Embryonic facial prominence (tissue), 1 donor: ENCODE results near the gene DPYSL3.
"Not testable (repeated sequence)": the region's sequence is repeated elsewhere in the genome, so short reads cannot be mapped to it uniquely, and the experiment has no call there.

Experiments
- DNase-seq: peaks from one replicate; pipeline ENCODE4 v3.0.0-alpha.2; 2016; ENCODE audit errors: extremely low spot score

DPYSL3 gene

DNA sequence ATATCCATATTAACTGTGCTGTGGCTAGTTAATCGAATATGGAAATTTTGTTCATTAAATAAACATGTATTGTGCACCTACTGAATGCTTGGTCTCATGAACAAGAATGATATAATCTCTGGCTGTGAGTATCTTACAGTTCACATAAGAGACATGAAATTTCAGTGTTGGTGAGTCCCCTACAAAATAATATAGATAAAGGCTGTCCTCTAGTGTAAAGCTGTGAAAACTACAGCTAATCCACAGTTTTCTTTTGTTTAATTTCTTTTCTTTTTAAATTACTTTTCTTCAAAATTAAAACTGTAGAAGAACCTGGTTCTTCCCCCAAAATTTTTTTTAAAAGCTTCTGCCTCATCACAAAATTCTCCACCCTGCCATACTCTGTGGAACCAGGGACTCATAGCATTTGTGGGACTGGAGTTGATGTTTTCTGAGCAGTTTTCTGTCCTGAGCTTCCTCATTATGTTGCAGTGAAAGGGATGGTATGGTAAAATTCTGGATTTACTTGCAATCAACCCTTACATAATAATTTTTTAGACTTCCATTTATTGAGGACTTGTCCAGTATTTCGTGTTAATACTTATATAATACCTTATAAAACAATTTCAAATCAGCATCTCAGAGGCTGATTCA lies 140.0 kb downstream of the DPYSL3 start:
- DNase-seq = no peak

GRCh38 chr5:147367381-147367780 lies 142.5 kb downstream of the DPYSL3 start:
- not testable (repeated sequence) for DNase-seq

GRCh38 chr5:147361441-147362175 lies 148.3 kb downstream of the DPYSL3 start:
- DNase-seq = no peak

GRCh38 chr5:147360816-147361215 lies 149.1 kb downstream of the DPYSL3 start:
- DNase-seq = no peak

DNA sequence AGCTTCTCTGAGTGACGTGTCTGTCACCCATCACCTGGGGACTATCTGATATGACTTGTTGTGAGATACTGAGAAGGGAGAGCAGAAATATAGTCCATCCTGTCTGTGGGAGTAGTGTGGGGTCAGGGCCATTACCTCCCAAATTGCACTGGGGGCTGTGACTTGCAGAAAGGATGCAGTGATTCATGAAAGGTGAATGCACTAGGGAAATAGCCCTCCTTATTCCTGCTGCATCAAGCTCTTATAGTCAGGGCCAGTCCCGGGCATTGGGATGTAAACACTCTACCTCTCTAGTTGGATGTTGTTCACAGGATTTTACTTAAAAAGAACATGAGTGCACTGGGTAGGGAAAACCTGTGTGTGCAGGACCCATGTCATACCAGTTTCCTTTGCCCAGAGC lies 150.3 kb downstream of the DPYSL3 start:
- DNase-seq = no peak

DNA sequence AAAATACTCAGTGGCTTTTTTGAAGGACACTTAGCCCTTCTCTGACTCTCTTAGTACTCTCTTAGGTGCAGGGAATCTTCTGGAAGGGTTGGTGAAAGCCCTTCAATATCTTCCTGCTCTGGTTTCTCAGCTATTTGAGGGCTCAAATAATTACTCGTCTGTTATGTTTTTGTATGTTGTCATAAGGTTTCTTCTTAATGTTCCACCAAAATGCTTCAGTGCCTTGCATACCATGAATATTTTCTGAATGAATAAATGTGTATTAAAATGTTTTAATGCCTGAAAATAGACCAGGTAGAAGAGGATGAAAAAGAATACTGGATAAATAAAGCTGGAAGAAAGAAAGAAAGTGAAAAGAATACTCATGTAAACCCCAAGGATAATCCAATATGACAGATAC lies 150.8 kb downstream of the DPYSL3 start:
- no peak for DNase-seq

DNA sequence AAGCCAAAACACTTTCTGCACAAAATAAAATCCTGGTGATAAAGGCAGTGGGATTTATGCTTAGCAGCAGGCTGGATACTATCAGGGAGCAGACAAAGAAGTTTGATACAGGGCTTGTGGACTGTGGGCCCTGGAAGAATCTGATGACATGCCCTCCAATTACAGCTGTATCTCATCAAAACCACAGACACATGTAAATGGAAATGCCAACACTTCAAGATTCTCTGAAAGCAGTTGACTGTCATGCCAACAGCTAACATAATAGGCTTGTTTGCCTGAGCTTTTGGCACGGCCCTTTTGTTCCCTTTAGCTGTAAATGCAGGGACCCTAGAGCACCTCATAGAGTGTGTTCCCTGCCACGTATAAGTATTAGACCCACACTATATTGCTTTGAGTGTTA lies 160.6 kb downstream of the DPYSL3 start:
- no peak for DNase-seq

GRCh38 chr5:147348451-147348850 lies 161.4 kb downstream of the DPYSL3 start:
- no peak for DNase-seq

GRCh38 chr5:147348046-147348445 lies 161.8 kb downstream of the DPYSL3 start:
- no peak for DNase-seq

DNA sequence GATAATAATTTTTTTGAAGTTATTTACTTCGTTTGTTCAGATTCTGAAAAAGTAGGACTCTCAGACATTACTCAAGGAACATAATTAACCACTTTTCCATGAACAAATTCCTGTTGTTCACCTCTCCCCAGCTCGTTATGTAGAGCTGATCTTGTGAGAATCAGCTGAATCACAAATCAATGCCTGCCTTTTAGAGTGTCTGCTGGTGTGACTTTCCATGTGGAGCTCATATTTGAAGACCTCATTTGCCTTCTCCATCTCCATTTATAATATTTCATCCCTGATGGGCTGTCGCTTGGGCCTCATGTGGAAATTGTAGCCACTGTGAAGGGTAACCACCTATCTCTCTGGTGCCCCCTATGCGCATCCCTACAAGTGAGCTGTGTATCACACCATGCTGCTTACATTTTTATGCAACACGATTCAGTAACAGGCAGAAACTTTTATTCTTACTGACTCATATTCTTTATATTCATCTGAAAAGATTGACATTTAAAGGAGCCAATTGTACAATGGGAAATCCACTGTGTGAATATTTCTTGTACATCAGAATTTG lies 163.8 kb downstream of the DPYSL3 start:
- no peak for DNase-seq

DNA sequence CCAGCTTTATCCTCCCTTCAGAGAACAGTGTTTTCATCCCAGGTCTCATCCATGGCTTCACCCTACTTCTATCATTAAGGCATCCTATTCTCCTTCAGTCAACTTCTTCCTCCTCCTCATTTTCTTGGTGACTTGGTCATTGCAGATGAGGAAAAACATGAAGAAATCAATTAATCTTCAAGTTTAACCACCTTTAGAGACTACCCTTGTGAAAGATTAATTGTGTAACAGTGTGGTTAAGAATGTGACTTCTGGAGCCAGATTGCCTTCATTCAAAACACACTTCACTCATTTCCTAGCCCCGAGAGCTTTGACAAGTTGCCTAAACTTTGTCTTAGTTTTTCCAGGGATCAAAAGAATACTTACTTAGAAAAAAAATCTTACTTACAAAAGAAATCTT lies 165.0 kb downstream of the DPYSL3 start:
- no peak for DNase-seq

DNA sequence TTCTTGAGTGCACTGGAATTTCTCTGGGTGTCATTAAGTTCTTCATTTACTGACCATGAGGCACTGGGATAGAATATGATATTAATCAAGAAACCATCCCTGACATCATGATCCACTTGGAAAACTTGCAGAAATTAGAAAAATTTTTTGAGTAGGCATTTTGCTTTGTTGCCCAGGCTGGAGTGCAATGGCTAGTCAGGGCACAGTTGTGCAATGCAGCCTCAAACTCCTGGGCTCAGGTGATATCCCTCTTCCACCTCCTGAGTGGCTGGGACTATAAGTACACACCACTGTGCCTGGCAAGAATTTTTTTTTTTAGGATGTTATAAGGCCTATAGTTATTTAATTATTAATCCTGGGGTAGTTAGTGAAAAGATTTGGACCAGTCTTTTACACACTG lies 168.5 kb downstream of the DPYSL3 start:
- DNase-seq = no peak

- no peak for DNase-seq
These were observed 168.9 kb downstream of the DPYSL3 start for GRCh38 chr5:147340941-147341340.
